HepG2 (cell line): ENCODE results near the gene TSPAN17. TPM values are rescaled to one million over a fixed set of nuclear protein-coding genes. Genes with fewer than 3 reads are reported as not detected.
A peak's percentile ranks its signal among the peaks of the same experiment; 100 is the strongest.

Source experiments
- ATAC-seq: fragments of 200-7000 bp; cut with Tn5 transposase; 3 replicates; pipeline ENCODE4 v1.9.1; 2020; ENCODE audit warnings: mild to moderate bottlenecking, moderate library complexity
- BruUV-seq: library from RNA; stranded (reverse); fragments of 400-500 nt; replicated peaks from 2 replicates; lab custom pipeline; 2021; lab: Mats Ljungman, UMichigan
- CTCF ChIA-PET: fragments of 300-600 bp; formaldehyde crosslinking; extraction: SDS; loops from one replicate; lab custom pipeline; 2021; ENCODE audit warnings: low total read pairs, inconsistent platforms, low intra/inter-chr PET ratio; lab: Yijun Ruan, JAX
- POLR2A ChIA-PET: fragments of 350-600 bp; sonication (Branson Sonifier 250); formaldehyde crosslinking; loops from one replicate; lab custom pipeline; 2020; ENCODE audit warnings: antibody characterized with exemption, inconsistent platforms; lab: Yijun Ruan, JAX
- DNase-seq: peaks from one replicate; pipeline ENCODE4 v3.0.0-alpha.2; 2015; ENCODE audit warnings: low spot score
- FAIRE-seq: peaks from 3 replicates; lab custom pipeline; 2011; peaks lifted over from hg19 to GRCh38; lab: Jason Lieb, UNC
- H2AFZ ChIP-seq: one replicate; pipeline ENCODE4 v1.6.1; 2011; ENCODE audit warnings: low read length, inconsistent platforms
- H3K27ac ChIP-seq: fragments of 300-600 bp; 3 replicates; pipeline ENCODE4 v1.8.0; 2011; ENCODE audit warnings: mixed run types, mild to moderate bottlenecking, mixed read lengths, low read length, inconsistent platforms; ENCODE audit not compliant: insufficient read depth; ENCODE audit errors: extremely low read length
- H3K27me3 ChIP-seq, 2 experiments: fragments of 200-600 bp in 1 of 2; 2 replicates in 1 of 2; 3 replicates in 1 of 2; pipeline versions ENCODE4 v1.6.0 to v1.8.0; 2011; ENCODE audit warnings: low read length in 2 of 2, mild to moderate bottlenecking in 2 of 2, moderate library complexity in 2 of 2, inconsistent platforms in 1 of 2; ENCODE audit not compliant: insufficient read depth in 2 of 2, control insufficient read depth in 1 of 2
- H3K36me3 ChIP-seq, 2 experiments: fragments of 200-600 bp in 1 of 2; replicated peaks in 1 of 2; 2 replicates in 1 of 2; 3 replicates in 1 of 2; pipeline versions ENCODE4 v1.5.1 to v1.8.0; 2011; ENCODE audit warnings: low read length in 2 of 2, inconsistent platforms in 1 of 2; ENCODE audit not compliant: insufficient read depth in 2 of 2, control insufficient read depth in 1 of 2
- H3K4me1 ChIP-seq: 2 replicates; pipeline ENCODE4 v1.5.1; 2012; ENCODE audit warnings: low read length, inconsistent platforms; ENCODE audit not compliant: insufficient read depth
- H3K4me2 ChIP-seq: 2 replicates; pipeline ENCODE4 v1.6.0; 2011; ENCODE audit warnings: low read depth, low read length, inconsistent platforms
- H3K4me3 ChIP-seq, 3 experiments: fragments of 200-600 bp in 1 of 3; sonication (generic), shearing (Covaris generic) in 1 of 3; replicated peaks in 1 of 3; 2 replicates each; pipeline ENCODE4 v1.5.1; 2011 to 2016; ENCODE audit warnings: low read length in 3 of 3, inconsistent platforms in 2 of 3, low read depth in 2 of 3, mild to moderate bottlenecking in 2 of 3, control low read depth in 1 of 3, mixed read lengths in 1 of 3; ENCODE audit not compliant: insufficient read depth in 1 of 3
- H3K79me2 ChIP-seq: one replicate; pipeline ENCODE4 v1.6.1; 2011; ENCODE audit warnings: low read length, inconsistent platforms; ENCODE audit not compliant: insufficient read depth
- H3K9ac ChIP-seq: 2 replicates; pipeline ENCODE4 v1.6.0; 2011; ENCODE audit warnings: mild to moderate bottlenecking, low read depth, low read length, inconsistent platforms; ENCODE audit not compliant: insufficient read depth
- H3K9me3 ChIP-seq: 2 replicates; pipeline ENCODE4 v1.5.1; 2012; ENCODE audit warnings: mild to moderate bottlenecking, low read length
- H4K20me1 ChIP-seq: 2 replicates; pipeline ENCODE4 v1.6.0; 2011; ENCODE audit warnings: inconsistent platforms, mild to moderate bottlenecking, low read length, moderate library complexity; ENCODE audit not compliant: insufficient read depth
- CHD2 ChIP-seq: IDR thresholded peaks from 2 replicates; pipeline ENCODE4 v1.6.1; 2011; ENCODE audit warnings: low read depth, low read length, improper control_type of control experiment
- GZF1 ChIP-seq: sonication (generic); formaldehyde crosslinking; IDR thresholded peaks from 2 replicates; pipeline ENCODE4 v1.5.1; 2020; ENCODE audit warnings: mild to moderate bottlenecking, missing genetic modification reagents
- KDM6A ChIP-seq: IDR thresholded peaks from 2 replicates; pipeline ENCODE4 v1.6.1; 2016; ENCODE audit warnings: low read depth
- MXD4 ChIP-seq: IDR thresholded peaks from 2 replicates; pipeline ENCODE4 v1.6.1; 2016; ENCODE audit warnings: mild to moderate bottlenecking, missing biosample characterization, missing genetic modification reagents
- NR0B2 ChIP-seq: sonication (generic); formaldehyde crosslinking; IDR thresholded peaks from 2 replicates; pipeline ENCODE4 v1.4.0; 2020; ENCODE audit warnings: mild to moderate bottlenecking, missing genetic modification reagents
- NR2C2 ChIP-seq: sonication (generic); formaldehyde crosslinking; IDR thresholded peaks from 2 replicates; pipeline ENCODE4 v1.4.0; 2020; ENCODE audit warnings: missing genetic modification reagents, mild to moderate bottlenecking, moderate library complexity, borderline replicate concordance
- TIGD3 ChIP-seq: sonication (generic); formaldehyde crosslinking; IDR thresholded peaks from 2 replicates; pipeline ENCODE4 v1.5.1; 2020; ENCODE audit warnings: mild to moderate bottlenecking, missing genetic modification reagents, borderline replicate concordance
- ZBTB46 ChIP-seq: sonication (generic); formaldehyde crosslinking; IDR thresholded peaks from 2 replicates; pipeline ENCODE4 v1.4.0; 2020; ENCODE audit warnings: mild to moderate bottlenecking, missing genetic modification reagents, borderline replicate concordance
- ZKSCAN8 ChIP-seq: IDR thresholded peaks from 2 replicates; pipeline ENCODE4 v1.6.1; 2016; ENCODE audit warnings: borderline replicate concordance, missing genetic modification reagents, missing compliant biosample characterization
- ZNF101 ChIP-seq: sonication (generic); formaldehyde crosslinking; IDR thresholded peaks from 2 replicates; pipeline ENCODE4 v1.4.0; 2020; ENCODE audit warnings: mild to moderate bottlenecking, low read depth, missing genetic modification reagents, borderline replicate concordance
- ZNF646 ChIP-seq: sonication (generic); formaldehyde crosslinking; IDR thresholded peaks from 2 replicates; pipeline ENCODE4 v1.9.0; 2021; ENCODE audit warnings: mild to moderate bottlenecking, missing genetic modification reagents
- ZNF749 ChIP-seq: sonication (generic); formaldehyde crosslinking; IDR thresholded peaks from 2 replicates; pipeline ENCODE4 v1.8.0; 2022; ENCODE audit warnings: mild to moderate bottlenecking, missing genetic modification reagents, moderate library complexity, borderline replicate concordance
- WGBS: methylation state at CpG from one replicate; pipeline ENCODE4 v1.1.6; 2017; ENCODE audit warnings: low lambda C conversion rate; 5-methylcytosine and 5-hydroxymethylcytosine counted together
- in situ Hi-C: cut with HindIII; loops from 2 replicates; pipeline ENCODE4 v1.10.0; 2017; ENCODE audit warnings: low pct_unique_long_range_greater_than_20kb; ENCODE audit not compliant: extremely low pct_ligation_motif_present
- intact Hi-C: fragments of 100-400 bp; cut with micrococcal nuclease; formaldehyde crosslinking; loops from one replicate; pipeline ENCODE4 v1.10.0; 2022; ENCODE audit not compliant: unreplicated experiment
- polyA plus RNA-seq, 8 experiments: library from polyadenylated mRNA; depleted of rRNA in 3 of 8; stranded (reverse) in 7 of 8; unstranded in 1 of 8; fragments of >200 nt; fragmentation: Illumina TruSeq in 4 of 8; extraction: Trizol in 4 of 8; gene quantifications; 2 replicates each; pipeline versions ENCODE4 v1.2.1 to v1.2.3, GENCODE V29; 2011 to 2016; ENCODE audit warnings: low read depth in 4 of 8, missing spikeins in 1 of 8, mixed read lengths in 1 of 8; ENCODE audit not compliant: insufficient read depth in 1 of 8
- total RNA-seq, 5 experiments: library from RNA; depleted of rRNA; stranded (reverse); fragments of >200 nt; fragmentation: Illumina TruSeq; extraction: Trizol; gene quantifications; 2 replicates each; pipeline ENCODE4 v1.2.3, GENCODE V29; 2016; ENCODE audit warnings: low read depth in 1 of 5

Gene TSPAN17
- total and polyA plus RNA-seq, 2 of the 13 experiments (the other 11 are each of a cell fraction or from before 2014, with no cell fraction given), result 11.5 to 15.0 TPM

DNA sequence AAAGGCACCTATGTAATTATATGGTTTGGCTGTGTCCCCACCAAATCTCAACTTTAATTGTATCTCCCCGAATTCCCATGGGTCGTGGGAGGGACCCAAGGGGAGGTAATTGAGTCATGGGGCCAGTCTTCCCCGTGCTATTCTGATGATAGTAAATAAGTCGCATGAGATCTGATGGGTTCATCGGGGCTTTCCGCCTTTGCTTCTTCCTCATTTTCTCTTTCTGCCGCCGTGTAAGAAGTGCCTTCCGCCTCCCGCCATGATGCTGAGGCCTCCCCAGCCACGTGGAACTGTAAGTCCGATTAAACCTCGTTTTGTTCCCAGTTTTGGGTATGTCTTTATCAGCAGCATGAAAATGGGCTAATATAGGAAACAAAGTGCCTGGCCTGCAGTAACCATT, 56.6 kb downstream of the TSPAN17 start (continued):
- TF ChIP-seq MXD4 (CRISPR knock-in tag) (no peak), NR2C2 (no peak), NR0B2 (CRISPR knock-in tag) (no peak), ZNF749 (CRISPR knock-in tag) (no peak), CHD2 (no peak), KDM6A (CRISPR knock-in tag) (no peak), ZNF101 (no peak), GZF1 (no peak), ZBTB46 (CRISPR knock-in tag) (no peak)

DNA sequence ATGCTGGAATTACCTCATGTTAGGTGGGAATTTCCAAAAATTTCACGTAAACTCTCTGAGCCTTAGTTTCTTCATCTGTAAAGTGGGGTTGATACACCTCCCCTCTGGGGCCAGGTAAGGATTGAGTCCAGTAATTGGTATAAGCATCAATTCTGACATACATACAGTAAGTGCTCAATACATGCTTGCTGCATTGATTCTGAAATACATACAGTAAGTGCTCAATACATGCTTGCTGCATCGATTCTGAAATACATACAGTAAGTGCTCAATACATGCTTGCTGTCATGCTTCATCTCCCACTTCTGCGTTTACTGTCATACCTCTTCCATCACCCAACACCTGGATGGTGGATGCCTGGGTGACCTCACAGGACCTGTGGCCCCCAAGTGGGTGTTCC, 57.1 kb downstream of the TSPAN17 start:
- POLR2A ChIA-PET, result no interaction called here
- WGBS, result 37% methylated on average over 3 of the region's 3 CpGs

More for the DNA sequence above, 57.1 kb downstream of the TSPAN17 start:
- H3K4me1 ChIP-seq, result no peaks in the 10 kb centered on the region
- FAIRE-seq, result no peak
- no peak overlapping the region for H3K4me3 ChIP-seq
- H3K27me3 ChIP-seq, result peaks cover 8 to 84% of the 10 kb centered on the region in 2 experiments
- no peaks in the 10 kb centered on the region for H3K9me3 ChIP-seq
- no peaks in the 10 kb centered on the region for H3K36me3 ChIP-seq
- H4K20me1 ChIP-seq, result 0 out of 2 replicates have a peak, but pooled peaks cover 3% of the 10 kb centered on the region
- no peak overlapping the region for H3K4me2 ChIP-seq
- intact Hi-C loops, result no loop called here
- no TSS peak for BruUV-seq
- in situ Hi-C loops, result no loop called here
- no peaks in the 10 kb centered on the region for H3K79me2 ChIP-seq
- TF ChIP-seq ZKSCAN8 (0 out of 2 replicates have a peak, but pooled peaks have one; percentile 49), ZNF646 (CRISPR knock-in tag) (no peak), TIGD3 (CRISPR knock-in tag) (no peak)
- no peak for DNase-seq
- CTCF ChIA-PET, result no interaction called here
- no peak for ATAC-seq
- no peak overlapping the region for H3K27ac ChIP-seq
- H3K9ac ChIP-seq, result no peak overlapping the region
- H2AFZ ChIP-seq, result no peak overlapping the region
